Activated CD4-positive, alpha-beta T cell treated with anti-CD3 and anti-CD28 coated beads for 1 hour (primary cell): ENCODE data around the gene APC.
"Not testable (repeated sequence)": the region's sequence is repeated elsewhere in the genome, so short reads cannot be mapped to it uniquely, and the experiment has no call there.

Source experiments
- DNase-seq: peaks from one replicate; pipeline ENCODE4 v3.0.0-alpha.2; 2020

The APC gene

GRCh38 chr5:112787896-112788295 lies 50.2 kb downstream of the APC start:
- no peak for DNase-seq

- DNase-seq = no peak
These were observed 55.5 kb downstream of the APC start for GRCh38 chr5:112793201-112793600.

- no peak for DNase-seq
These were observed 56.7 kb downstream of the APC start for GRCh38 chr5:112794410-112794809.

GRCh38 chr5:112795342-112795741 lies 57.7 kb downstream of the APC start:
- DNase-seq = no peak

- DNase-seq = no peak
These were observed 58.4 kb downstream of the APC start for GRCh38 chr5:112795944-112796678.

GRCh38 chr5:112799661-112800060 lies 62.0 kb downstream of the APC start:
- DNase-seq = no peak

GRCh38 chr5:112800891-112801290 lies 63.2 kb downstream of the APC start:
- DNase-seq = no peak

GRCh38 chr5:112811023-112811422 lies 73.3 kb downstream of the APC start:
- no peak for DNase-seq

GRCh38 chr5:112812549-112812948 lies 74.9 kb downstream of the APC start:
- DNase-seq = no peak

- DNase-seq = no peak
These were observed 82.6 kb downstream of the APC start for GRCh38 chr5:112820246-112820645.

GRCh38 chr5:112822456-112822855 lies 84.8 kb downstream of the APC start:
- no peak for DNase-seq

GRCh38 chr5:112823181-112823580 lies 85.5 kb downstream of the APC start:
- no peak for DNase-seq

GRCh38 chr5:112823656-112824055 lies 86.0 kb downstream of the APC start:
- DNase-seq = no peak

- DNase-seq = no peak
These were observed 86.5 kb downstream of the APC start for GRCh38 chr5:112824197-112824596.

- no peak for DNase-seq
These were observed 92.7 kb downstream of the APC start for GRCh38 chr5:112830378-112830777.

- DNase-seq = no peak
These were observed 96.3 kb downstream of the APC start for GRCh38 chr5:112833971-112834370.

- no peak for DNase-seq
These were observed 106.8 kb downstream of the APC start for GRCh38 chr5:112844489-112844888.

- DNase-seq = no peak
These were observed 108.9 kb downstream of the APC start for GRCh38 chr5:112846556-112846955.

- no peak for DNase-seq
These were observed 109.6 kb downstream of the APC start for GRCh38 chr5:112847306-112847705.

- DNase-seq = no peak
These were observed 110.6 kb downstream of the APC start for GRCh38 chr5:112848116-112848811.

GRCh38 chr5:112849912-112850311 lies 112.2 kb downstream of the APC start:
- no peak for DNase-seq

GRCh38 chr5:112854651-112855050 lies 117.0 kb downstream of the APC start:
- no peak for DNase-seq

GRCh38 chr5:112857866-112858265 lies 120.2 kb downstream of the APC start:
- DNase-seq = no peak

- not testable (repeated sequence) for DNase-seq
These were observed 122.9 kb downstream of the APC start for GRCh38 chr5:112860571-112860928.
